ENCODE results near the gene NUP205.

Gene NUP205

DNA sequence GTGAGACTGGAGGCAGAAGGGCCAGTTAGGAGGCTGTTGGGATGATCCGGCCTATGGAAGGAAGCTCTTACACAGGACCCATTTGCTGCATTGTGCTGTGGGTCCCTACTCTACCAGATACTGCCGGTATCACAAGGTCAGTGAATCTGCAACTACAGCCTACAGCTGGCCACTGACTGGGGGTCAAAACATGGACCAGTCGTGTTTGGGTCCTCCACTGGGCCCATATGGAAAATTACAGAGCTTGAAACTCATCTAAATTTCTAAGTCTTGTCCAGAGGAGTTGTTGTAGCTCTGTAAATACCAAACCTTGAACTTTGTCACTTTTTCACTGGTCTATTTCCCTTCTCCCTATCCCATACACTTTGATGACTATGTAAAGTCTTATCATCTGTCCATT, 5.6 kb upstream of the NUP205 start:
- in situ Hi-C loops (cut with HindIII; ENCODE audit: low pct_ligation_motif_present, low sequenced_read_pairs), result no loop called here
- TF ChIP-seq, protein P1, sequence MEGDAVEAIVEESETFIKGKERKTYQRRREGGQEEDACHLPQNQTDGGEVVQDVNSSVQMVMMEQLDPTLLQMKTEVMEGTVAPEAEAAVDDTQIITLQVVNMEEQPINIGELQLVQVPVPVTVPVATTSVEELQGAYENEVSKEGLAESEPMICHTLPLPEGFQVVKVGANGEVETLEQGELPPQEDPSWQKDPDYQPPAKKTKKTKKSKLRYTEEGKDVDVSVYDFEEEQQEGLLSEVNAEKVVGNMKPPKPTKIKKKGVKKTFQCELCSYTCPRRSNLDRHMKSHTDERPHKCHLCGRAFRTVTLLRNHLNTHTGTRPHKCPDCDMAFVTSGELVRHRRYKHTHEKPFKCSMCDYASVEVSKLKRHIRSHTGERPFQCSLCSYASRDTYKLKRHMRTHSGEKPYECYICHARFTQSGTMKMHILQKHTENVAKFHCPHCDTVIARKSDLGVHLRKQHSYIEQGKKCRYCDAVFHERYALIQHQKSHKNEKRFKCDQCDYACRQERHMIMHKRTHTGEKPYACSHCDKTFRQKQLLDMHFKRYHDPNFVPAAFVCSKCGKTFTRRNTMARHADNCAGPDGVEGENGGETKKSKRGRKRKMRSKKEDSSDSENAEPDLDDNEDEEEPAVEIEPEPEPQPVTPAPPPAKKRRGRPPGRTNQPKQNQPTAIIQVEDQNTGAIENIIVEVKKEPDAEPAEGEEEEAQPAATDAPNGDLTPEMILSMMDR (IDR thresholded peaks at IDR 0.05; ENCODE audit: low read depth, low read length, missing control alignments), result no peak
- DNase-seq, result no peak

DNA sequence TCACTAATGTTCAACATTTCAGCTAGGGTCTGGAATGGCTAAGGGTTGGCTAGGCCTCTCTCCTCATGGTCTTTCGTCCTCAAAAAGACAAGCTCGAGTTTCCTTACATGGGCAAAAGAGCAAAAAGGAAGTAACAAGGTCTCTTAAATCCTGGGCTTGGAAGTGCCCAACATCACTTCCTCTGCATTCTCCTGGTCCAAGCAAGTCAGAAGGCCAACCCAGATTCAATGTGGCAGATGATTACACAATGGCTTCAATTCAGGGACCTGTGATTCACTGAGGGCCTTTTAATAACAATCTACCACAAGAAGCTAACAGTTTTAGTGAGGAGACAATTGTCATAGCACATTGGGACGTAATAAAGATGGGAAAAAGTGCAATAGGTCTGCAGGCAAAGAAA, 4.4 kb upstream of the NUP205 start:
- H3K36me3 ChIP-seq (replicated peaks), result no peaks in the 10 kb centered on the region
- H3K4me3 ChIP-seq (ENCODE audit: low read depth, low read length), result no peak overlapping the region
- no peaks in the 10 kb centered on the region for H3K27me3 ChIP-seq (replicated peaks)
- TF ChIP-seq, protein P1 (IDR thresholded peaks at IDR 0.05; ENCODE audit: low read depth, low read length, missing control alignments), result no peak
- H3K27ac ChIP-seq, result no peak overlapping the region
- in situ Hi-C loops (cut with HindIII; ENCODE audit: low pct_ligation_motif_present, low sequenced_read_pairs), result no loop called here
- no peak for DNase-seq

More for the DNA sequence above, 5.6 kb upstream of the NUP205 start:
- no peak overlapping the region for H3K4me3 ChIP-seq (ENCODE audit: low read depth, low read length)
- H3K36me3 ChIP-seq (replicated peaks), result no peaks in the 10 kb centered on the region
- H3K27me3 ChIP-seq (replicated peaks), result no peaks in the 10 kb centered on the region
- no peak overlapping the region for H3K27ac ChIP-seq

DNA sequence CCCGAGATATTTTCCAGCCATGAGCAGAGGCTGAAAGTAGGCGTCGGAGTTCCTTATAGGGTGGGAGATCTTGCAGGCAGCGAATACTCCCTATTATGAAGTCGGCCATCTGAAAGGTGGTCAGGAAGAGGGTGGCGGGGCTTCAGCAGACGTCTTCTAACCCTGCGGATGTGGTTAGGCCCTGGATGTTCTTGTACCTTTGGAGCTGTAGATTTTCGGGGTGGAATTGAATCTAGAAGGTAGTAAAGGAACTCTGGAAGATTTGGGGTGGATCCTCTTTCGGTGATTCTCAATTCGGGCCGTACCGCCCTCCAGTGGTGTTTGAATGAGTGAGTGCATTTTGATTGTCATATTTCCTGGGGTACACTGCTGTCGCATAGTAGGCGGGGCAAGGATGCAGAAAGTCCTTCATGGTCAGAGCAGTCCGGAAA, 635 bp downstream of the NUP205 start:
- peak; percentile 47 for DNase-seq
- TF ChIP-seq, protein P1 (IDR thresholded peaks at IDR 0.05; ENCODE audit: low read depth, low read length, missing control alignments), result peak; percentile 77
- H3K27me3 ChIP-seq (replicated peaks), result no peaks in the 10 kb centered on the region
- in situ Hi-C loops (cut with HindIII; ENCODE audit: low pct_ligation_motif_present, low sequenced_read_pairs), result no loop called here
- H3K36me3 ChIP-seq (replicated peaks), result no peaks in the 10 kb centered on the region
- H3K27ac ChIP-seq, result peak overlapping the region; percentile 97
- peak overlapping the region; percentile 99 for H3K4me3 ChIP-seq (ENCODE audit: low read depth, low read length)

DNA sequence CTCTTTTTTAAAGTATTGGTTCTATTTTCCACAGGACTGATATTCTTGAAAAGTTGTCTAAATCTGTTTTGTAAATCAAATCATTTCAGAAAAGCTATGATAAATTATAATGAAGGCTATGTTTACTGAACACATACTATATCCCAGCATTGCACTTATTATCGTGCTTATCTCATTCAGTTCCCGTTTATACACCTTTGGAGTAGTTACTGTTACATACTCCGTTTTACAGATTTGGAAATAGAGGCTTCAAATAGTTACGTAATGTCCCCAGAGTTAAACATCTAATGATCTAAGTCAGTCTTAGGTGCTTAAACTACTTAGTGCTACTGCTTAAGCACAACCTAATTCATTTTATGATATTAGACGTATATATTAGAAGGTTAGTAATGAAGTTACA, 1.2 kb downstream of the NUP205 start:
- in situ Hi-C loops (cut with HindIII; ENCODE audit: low pct_ligation_motif_present, low sequenced_read_pairs), result no loop called here
- Histone ChIP-seq H3K27me3 (replicated peaks) (no peaks in the 10 kb centered on the region), H3K36me3 (replicated peaks) (no peaks in the 10 kb centered on the region), H3K4me3 (ENCODE audit: low read depth, low read length) (peak overlapping the region; percentile 99), H3K27ac (no peak overlapping the region)
- TF ChIP-seq, protein P1 (IDR thresholded peaks at IDR 0.05; ENCODE audit: low read depth, low read length, missing control alignments), result no peak
- no peak for DNase-seq

DNA sequence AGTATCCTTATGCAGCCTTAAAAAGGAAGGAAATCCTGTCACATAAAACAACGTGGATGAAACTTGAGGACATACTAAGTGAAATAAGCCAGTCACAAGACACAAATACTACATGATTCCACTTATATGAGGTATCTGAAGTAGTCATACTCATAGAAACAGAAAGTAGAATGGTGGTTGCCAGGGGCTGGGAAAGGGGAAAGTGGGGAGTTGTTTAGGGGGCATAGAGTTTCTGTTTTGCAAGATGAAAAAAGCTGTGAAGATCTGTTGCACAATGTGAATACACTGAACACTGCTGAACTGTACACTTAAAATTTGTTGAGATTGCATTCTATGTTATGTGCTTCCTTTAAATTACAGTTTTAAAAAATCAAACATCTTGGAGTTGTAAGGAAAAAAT, 2.9 kb downstream of the NUP205 start:
- Histone ChIP-seq H3K27ac (no peak overlapping the region), H3K36me3 (replicated peaks) (no peaks in the 10 kb centered on the region), H3K27me3 (replicated peaks) (no peaks in the 10 kb centered on the region), H3K4me3 (ENCODE audit: low read depth, low read length) (no peak overlapping the region)
- TF ChIP-seq, protein P1 (IDR thresholded peaks at IDR 0.05; ENCODE audit: low read depth, low read length, missing control alignments), result no peak
- in situ Hi-C loops (cut with HindIII; ENCODE audit: low pct_ligation_motif_present, low sequenced_read_pairs), result no loop called here
- DNase-seq, result no peak

DNA sequence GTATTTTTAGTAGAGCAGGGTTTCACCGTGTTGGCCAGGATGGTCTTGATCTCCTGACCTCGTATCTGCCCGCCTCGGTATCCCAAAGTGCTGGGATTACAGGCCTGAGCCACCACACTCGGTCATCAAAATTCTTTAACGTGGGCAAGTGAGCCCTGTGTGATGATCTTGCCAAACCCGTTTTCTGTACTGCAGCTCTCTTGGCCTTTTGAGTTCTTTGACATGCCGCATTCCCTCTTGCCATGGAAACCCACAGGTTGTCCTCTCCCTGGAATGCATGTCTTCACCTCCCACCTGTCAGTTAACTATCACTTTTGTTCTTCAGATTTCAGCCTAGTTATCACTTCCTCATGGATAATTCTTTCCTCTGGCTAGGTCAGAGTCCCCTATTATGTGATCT, 5.0 kb downstream of the NUP205 start:
- Histone ChIP-seq H3K4me3 (ENCODE audit: low read depth, low read length) (no peak overlapping the region), H3K27me3 (replicated peaks) (no peaks in the 10 kb centered on the region), H3K27ac (no peak overlapping the region), H3K36me3 (replicated peaks) (no peaks in the 10 kb centered on the region)
- in situ Hi-C loops (cut with HindIII; ENCODE audit: low pct_ligation_motif_present, low sequenced_read_pairs), result no loop called here
- DNase-seq, result no peak
- TF ChIP-seq, protein P1 (IDR thresholded peaks at IDR 0.05; ENCODE audit: low read depth, low read length, missing control alignments), result no peak
